ENCODE data around the gene PM20D1.

DNA sequence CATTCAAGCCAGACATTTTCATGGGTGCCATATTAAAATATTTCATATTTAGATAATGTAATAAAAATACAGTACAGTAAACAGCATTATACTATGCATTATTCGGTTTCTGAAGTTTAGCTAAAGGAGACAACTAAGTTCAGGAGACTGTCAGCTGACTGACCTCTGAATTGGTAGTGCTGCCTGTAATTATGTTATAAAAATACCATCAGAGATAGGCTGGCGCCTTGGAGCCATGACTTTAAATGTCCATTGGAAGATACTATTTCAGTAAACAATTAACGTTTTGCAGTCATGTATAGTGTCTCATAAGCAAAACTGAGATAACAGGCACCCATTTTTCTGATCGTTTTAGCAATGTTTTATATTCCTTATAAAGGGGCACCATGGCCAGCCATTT is 63.3 kb downstream of the PM20D1 start:
- TF ChIP-seq, protein P1, sequence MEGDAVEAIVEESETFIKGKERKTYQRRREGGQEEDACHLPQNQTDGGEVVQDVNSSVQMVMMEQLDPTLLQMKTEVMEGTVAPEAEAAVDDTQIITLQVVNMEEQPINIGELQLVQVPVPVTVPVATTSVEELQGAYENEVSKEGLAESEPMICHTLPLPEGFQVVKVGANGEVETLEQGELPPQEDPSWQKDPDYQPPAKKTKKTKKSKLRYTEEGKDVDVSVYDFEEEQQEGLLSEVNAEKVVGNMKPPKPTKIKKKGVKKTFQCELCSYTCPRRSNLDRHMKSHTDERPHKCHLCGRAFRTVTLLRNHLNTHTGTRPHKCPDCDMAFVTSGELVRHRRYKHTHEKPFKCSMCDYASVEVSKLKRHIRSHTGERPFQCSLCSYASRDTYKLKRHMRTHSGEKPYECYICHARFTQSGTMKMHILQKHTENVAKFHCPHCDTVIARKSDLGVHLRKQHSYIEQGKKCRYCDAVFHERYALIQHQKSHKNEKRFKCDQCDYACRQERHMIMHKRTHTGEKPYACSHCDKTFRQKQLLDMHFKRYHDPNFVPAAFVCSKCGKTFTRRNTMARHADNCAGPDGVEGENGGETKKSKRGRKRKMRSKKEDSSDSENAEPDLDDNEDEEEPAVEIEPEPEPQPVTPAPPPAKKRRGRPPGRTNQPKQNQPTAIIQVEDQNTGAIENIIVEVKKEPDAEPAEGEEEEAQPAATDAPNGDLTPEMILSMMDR (IDR thresholded peaks at IDR 0.05): no peak
- TF ChIP-seq POLR2A (IDR thresholded peaks at IDR 0.05) (no peak), POLR2AphosphoS5 (IDR thresholded peaks at IDR 0.05) (no peak)
